Loucy (cell line): ENCODE results near the gene ALG5.

Experiments used
- CTCF ChIP-seq: fragments of 200-600 bp; sonication (generic); conservative IDR thresholded peaks from 2 replicates; pipeline ENCODE4 v1.5.1; 2014; ENCODE audit warnings: mild to moderate bottlenecking, antibody characterized with exemption, low read length
- EZH2phosphoT487 ChIP-seq: fragments of 200-600 bp; IDR thresholded peaks from 2 replicates; pipeline ENCODE4 v1.6.1; 2018; ENCODE audit warnings: antibody characterized with exemption, mild to moderate bottlenecking, moderate library complexity, borderline replicate concordance

- TF ChIP-seq EZH2phosphoT487: no peak
- no peak for TF ChIP-seq CTCF
Observed at GRCh38 chr13:37040789-37041188, 41.6 kb upstream of the ALG5 start.
